ENCODE results near the gene CAMTA1.

The CAMTA1 gene

DNA sequence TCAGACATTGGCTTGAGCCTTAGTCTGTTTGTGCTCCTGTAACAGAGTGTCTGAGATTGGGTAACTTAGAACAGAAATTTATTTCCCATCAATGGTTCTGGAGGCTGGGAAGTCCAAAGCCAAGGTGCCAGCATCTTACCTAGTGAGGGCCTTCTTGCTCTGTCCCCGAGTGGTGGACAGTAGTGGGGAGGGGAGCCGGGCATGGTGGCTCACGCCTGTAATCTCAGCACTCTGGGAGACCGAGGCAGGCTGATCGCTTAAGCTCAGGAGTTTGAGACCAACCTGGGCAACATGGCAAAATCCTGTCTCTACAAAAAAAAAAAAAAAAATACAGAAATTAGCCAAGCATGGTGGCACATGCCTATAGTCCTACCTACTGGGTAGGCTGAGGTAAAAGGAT lies 649.3 kb downstream of the CAMTA1 start:
- TF ChIP-seq POLR2A (IDR thresholded peaks at IDR 0.05; ENCODE audit: low read length) (no peak), GATA1 (IDR thresholded peaks at IDR 0.05; ENCODE audit: low read depth, low read length) (no peak)
- no peak for DNase-seq

DNA sequence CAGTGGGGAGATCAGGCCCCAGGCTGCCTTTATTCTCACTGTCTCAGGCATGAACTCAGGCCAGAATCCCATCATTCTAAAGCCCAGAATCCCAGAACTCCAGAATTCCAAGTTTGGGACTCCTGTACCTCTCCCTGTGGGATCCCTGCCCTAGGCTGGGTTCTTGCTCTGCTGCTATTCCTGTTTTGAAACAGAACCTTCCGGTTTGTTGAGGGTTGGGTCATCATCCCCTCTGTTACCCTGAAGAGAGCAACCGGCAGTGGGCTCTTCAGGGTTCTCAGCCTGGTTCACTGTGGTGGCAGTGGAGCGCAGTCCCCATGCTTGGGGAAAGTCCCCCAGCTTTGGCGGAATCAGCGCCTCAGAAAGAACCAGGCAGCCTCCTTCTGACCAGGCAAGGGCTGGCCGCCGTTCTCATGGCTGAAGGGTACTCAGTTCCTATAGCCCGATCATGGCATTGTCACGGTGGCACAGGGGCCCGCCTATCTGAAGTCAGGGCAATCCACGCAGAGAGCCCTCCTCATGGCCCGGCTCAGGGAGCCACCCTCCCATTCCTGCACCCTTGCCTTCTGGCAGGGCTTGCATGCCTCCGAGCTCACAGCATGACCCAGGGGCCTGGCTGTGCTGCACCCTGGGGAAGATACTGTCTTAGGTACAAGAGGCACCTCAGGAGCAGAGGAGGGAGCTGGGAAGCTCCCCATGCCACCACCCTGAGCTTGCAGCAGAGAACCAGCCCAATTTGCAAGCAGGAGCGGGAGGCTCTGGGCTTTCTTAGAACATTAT lies 650.2 kb downstream of the CAMTA1 start:
- no peak for DNase-seq
- TF ChIP-seq POLR2A (IDR thresholded peaks at IDR 0.05; ENCODE audit: low read length): no peak
- no peak for TF ChIP-seq GATA1 (IDR thresholded peaks at IDR 0.05; ENCODE audit: low read depth, low read length)

DNA sequence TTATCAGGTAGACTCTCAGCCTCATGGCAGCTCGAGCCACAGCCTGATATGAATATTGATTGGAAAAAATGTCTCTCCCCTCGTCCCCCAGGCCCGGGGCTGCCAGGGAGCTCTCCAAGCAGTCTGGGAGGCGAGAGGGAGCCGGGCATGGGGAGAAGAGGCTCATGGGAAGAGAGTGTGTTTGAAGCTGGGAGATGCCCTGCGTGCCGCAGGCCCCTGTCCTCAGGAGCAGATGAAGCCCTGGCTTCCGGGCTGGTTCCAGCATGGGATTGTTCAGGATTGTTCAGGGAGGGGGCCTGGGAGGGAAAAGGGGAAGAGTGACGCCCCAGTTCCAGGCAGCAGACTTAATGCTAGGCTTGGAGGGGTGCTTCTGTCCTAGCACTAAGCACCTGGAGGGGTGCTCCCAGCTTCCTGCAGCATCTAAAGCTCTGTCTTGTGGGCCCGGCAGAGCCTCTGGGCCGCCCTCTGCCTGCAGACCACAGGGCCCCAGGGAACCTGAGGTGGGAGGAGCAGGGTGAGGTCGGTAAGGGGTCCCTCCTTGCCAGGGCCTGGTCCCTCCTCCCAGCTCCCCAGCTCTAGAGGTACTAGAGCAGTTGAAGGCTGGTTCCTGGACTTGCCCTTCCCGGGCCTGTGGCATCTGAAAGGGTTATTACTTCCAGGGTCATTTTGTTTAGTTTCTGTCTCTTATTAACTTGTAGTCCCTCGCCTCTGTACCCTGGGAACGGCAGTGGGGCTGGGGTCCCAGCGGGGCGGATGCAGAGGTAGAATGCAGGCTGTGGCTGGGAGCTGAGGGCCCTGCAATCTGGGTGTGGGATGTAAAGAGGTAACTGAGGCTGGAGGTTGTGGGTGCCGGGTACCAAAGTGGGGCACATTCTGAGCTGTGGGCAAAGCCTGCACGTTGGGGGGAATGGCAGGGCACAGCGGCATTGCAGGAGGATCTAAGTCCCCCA lies 651.1 kb downstream of the CAMTA1 start:
- no peak for TF ChIP-seq GATA1 (IDR thresholded peaks at IDR 0.05; ENCODE audit: low read depth, low read length)
- no peak for TF ChIP-seq POLR2A (IDR thresholded peaks at IDR 0.05; ENCODE audit: low read length)
- no peak for DNase-seq

DNA sequence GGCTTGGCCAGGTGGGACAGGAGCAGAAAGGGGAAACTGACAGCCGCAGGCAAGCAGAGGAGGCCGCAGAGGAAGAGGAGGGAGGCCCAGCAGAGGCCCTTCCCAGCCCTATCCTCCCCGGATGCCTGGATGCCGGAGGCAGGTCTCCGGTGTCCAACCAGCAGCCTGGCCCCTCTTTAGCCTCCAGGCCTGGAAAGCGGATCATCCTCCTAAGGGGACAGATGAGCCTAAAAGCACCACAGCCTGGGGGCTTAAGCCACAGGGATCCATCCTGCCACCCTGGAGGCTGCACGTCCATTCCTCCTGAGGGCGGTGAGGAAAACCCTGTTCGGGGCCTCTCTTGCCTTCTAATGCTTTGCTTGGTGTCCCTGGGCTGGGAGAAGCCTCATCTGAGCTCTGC lies 651.8 kb downstream of the CAMTA1 start:
- DNase-seq: no peak
- TF ChIP-seq POLR2A (IDR thresholded peaks at IDR 0.05; ENCODE audit: low read length) (no peak), GATA1 (IDR thresholded peaks at IDR 0.05; ENCODE audit: low read depth, low read length) (no peak)

DNA sequence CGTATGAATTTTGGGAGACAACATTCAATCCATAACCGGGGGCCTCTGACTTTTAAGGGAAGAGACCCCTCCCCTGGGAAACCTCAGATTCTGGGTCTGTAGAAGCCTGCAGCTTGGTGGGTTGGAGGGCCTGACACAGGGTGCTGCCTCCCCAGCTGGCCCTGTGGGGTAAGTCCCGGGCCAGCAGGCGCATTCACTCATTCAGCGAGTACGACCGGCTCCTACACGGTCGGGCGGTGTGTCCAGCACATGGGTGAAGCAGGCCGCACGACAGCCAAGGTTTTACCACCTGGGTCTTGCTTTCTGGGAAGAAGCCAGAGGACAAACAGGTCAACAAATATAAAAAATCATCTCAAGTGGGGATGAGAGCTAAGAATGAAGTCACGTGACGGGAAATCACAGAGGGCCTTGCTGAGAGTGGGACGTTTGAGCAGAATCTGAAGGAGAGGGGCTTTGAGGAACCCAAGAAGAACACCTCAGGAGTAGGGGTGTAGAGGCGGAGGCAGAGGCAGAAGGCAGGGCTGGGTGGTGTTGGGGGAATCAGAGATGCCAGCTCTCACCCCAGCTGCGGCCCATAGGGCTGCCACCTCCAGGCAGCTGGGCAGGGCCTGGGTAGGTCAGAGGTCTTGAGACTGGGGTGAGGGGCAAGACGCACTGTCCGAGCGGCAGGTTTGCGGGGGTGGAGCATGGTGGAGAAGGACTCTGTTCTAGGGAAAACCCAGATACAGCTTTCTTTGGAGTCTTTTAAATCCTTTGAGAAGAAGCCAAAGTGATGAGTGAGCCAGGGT lies 652.5 kb downstream of the CAMTA1 start:
- no peak for DNase-seq
- TF ChIP-seq POLR2A (IDR thresholded peaks at IDR 0.05; ENCODE audit: low read length) (no peak), GATA1 (IDR thresholded peaks at IDR 0.05; ENCODE audit: low read depth, low read length) (no peak)

DNA sequence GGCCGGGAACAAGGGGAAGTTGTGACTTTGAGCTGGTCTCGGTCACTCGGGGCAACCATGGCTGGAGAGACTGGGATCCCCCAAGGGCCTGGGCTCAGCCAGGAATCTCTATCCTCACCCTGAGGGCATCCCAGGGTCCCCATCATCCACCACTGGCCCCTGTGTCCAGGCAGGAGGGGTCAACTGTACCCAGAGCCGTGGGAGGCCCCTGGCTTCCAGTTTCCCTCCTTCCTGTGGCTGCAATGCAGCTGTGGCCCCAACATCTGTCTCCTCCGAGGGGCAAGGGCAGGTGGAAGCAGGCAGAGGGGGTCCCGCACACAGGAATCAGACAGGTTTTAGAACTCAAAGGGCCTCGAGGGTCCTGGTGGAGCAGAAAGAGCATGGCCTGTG lies 653.1 kb downstream of the CAMTA1 start:
- no peak for TF ChIP-seq GATA1 (IDR thresholded peaks at IDR 0.05; ENCODE audit: low read depth, low read length)
- no peak for TF ChIP-seq POLR2A (IDR thresholded peaks at IDR 0.05; ENCODE audit: low read length)
- no peak for DNase-seq

DNA sequence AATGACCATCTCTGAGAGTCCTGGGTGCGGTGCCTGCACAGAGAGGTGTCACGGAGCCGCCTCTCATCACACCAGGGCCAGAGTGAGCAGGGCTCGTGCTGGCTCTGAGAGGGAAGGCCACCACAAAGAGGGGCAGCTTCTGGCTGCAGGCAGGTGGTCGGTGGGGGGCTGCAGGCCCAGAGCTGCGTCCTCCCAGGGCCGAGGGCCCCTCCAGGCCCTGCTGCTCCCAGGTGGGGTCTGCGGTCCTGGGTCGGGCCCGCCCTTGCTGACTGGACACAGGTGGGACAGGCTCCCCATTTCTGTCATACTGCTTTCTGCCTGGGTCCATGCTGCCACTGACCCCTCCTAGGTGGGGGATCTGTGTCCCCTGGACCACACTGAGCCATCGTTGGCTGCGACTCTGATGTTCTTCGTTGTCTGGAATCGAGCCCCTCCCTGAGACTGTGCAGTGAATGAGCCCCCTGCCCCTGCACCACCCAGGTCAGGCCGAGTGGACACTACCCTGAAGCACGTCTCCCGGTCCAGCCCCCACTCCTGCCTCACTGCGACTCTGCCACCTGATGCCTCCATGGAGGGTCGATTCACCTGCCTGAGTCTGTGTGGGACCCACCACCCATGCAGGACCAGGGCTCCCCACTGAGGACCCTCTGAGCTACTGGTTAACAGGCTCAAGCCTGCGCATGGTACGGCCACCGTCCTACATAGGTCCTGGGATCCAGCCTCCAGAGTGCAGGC lies 653.8 kb downstream of the CAMTA1 start:
- no peak for DNase-seq
- TF ChIP-seq GATA1 (IDR thresholded peaks at IDR 0.05; ENCODE audit: low read depth, low read length) (no peak), POLR2A (IDR thresholded peaks at IDR 0.05; ENCODE audit: low read length) (no peak)

DNA sequence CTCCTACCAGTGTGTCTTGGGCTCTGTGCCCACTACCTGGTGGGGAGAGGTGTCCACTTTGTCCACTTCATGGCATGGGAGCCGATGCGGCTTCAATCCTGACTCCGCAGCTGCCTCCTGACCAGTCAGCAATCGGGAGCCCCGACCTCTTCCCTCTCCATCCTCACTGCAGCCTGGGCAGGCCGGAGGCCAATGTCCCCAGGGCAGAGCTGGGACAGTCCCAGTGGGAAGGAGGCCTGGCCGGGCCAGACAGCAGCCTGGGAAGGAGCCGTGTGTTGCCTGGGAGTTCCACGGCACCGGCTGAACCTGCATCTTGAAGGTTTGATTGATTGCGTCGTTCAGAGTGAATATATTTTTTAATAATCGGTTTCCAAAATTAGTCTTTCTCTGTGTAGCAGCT lies 654.9 kb downstream of the CAMTA1 start:
- DNase-seq: no peak
- TF ChIP-seq POLR2A (IDR thresholded peaks at IDR 0.05; ENCODE audit: low read length) (no peak), GATA1 (IDR thresholded peaks at IDR 0.05; ENCODE audit: low read depth, low read length) (no peak)

DNA sequence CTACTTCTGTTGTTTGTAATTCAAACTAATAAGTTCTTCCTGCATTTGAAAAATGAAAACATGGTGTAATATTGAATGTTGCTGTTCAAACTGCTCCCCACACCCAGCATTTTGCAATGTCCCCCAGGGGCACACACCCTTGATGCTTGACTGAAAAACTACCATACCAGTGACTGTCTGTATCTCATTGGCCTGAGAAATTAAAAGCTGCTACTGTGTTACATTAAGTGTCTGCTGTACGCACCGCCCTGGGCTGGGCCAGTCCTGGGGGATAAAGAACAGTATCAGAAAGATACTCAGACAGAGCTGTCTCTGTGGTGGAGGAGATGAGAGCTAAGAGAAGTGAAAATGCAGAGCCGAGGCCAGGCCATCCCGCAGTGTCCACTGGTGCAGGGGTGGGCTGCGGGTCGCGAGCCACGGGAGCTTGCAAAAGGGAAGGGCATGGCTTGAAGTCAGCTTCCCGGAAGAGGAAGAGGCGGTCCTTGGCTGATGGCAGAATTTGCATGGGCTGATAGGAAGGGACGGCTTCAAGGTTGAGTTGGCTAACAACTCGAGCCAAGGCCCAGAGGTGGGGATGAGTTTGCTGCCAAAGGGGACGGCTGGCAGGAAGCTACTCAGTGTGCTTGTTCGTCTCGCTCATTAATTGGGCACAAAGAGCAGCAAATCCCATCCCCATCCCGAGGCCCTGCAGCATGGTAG lies 656.0 kb downstream of the CAMTA1 start:
- TF ChIP-seq POLR2A (IDR thresholded peaks at IDR 0.05; ENCODE audit: low read length) (no peak), GATA1 (IDR thresholded peaks at IDR 0.05; ENCODE audit: low read depth, low read length) (no peak)
- no peak for DNase-seq

DNA sequence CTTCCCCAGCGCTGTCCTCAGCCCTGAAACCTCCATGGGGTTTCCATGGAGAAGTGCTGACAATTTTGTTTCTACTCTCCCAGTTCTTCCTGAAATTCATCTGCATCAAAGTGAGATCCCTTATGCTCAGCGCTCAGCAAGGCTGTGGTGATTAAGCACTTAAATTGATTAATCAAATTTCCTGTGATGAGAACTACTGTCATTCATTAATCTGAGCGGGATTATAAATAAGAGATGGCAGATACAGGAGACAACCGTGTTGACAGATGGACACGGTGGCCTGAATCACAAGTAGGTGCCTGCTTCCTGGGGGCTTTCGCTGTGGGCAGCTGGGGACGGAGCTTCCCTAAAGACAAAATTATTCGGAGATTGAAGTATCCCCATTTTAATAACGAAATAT lies 656.8 kb downstream of the CAMTA1 start:
- no peak for DNase-seq
- no peak for TF ChIP-seq GATA1 (IDR thresholded peaks at IDR 0.05; ENCODE audit: low read depth, low read length)
- no peak for TF ChIP-seq POLR2A (IDR thresholded peaks at IDR 0.05; ENCODE audit: low read length)

DNA sequence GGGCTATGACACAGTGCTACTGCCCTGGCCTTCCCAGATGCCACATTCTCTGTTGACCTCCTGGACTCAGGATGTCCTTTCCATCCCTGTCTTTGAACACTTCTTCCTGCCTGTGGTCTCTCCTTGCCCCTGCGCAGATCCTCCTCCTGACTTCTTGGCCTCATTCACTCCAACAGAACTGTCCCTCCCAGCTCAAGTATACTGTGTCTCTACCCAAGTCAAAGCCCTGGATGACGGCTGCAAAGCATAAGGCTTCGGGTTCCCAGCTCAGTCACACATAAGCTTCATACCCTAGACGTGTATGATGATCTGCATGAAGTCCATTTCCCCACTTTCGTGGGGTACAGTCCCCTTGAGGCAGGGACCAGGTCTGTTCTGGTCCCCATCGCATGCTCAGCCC lies 657.7 kb downstream of the CAMTA1 start:
- TF ChIP-seq POLR2A (IDR thresholded peaks at IDR 0.05; ENCODE audit: low read length) (no peak), GATA1 (IDR thresholded peaks at IDR 0.05; ENCODE audit: low read depth, low read length) (no peak)
- DNase-seq: no peak

DNA sequence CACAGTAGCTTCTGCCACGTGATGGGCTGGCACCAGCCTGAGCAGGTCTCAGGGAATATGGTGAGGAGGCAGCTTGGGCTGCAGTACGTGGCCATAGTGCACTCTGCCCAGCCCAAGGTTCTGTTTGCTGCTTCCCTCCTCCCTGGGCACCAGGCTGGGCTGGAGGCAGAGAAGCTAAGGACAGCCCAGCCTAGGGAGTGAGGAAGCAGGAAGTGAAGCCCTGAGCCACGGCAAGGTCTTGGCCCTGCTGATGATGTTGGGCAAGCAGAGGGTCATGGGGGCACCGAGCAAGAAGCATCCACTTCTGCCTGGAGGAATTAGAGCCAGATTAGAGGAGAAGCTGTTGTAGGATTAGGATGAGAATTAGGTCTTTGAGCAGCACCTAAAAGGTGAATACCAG lies 659.1 kb downstream of the CAMTA1 start:
- no peak for TF ChIP-seq GATA1 (IDR thresholded peaks at IDR 0.05; ENCODE audit: low read depth, low read length)
- no peak for TF ChIP-seq POLR2A (IDR thresholded peaks at IDR 0.05; ENCODE audit: low read length)
- no peak for DNase-seq

DNA sequence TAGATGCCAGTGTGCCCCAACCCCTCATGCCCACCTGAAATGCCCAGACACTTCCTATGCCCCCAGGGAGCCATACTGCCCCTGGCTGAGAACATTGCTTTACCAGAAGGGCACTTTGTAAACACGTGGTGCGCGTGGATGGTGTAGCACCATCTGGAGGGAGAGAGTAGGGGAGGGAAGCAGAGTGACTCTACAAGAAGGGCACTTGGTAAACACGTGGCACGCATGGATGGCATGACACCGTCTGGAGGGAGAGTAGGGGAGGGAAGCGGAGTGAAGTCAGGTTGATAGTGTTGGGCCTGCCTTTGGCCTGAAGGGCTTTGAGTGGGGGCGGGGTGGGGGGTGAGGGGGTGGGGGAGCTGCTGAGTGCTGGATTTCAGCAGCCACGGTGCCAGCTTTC lies 661.8 kb downstream of the CAMTA1 start:
- TF ChIP-seq GATA1 (IDR thresholded peaks at IDR 0.05; ENCODE audit: low read depth, low read length): no peak
- no peak for TF ChIP-seq POLR2A (IDR thresholded peaks at IDR 0.05; ENCODE audit: low read length)
- DNase-seq: no peak

All from erythroblast (primary cell).